A549 (cell line): ENCODE measurements around the gene MAFG. TPM values are rescaled to one million over a fixed set of nuclear protein-coding genes. Genes with fewer than 3 reads are reported as not detected.

Source experiments
- ATAC-seq, 2 experiments: fragments of 200-7000 bp in 1 of 2; fragments of >200 bp in 1 of 2; cut with Nextera tagmentation in 1 of 2; cut with Tn5 transposase in 1 of 2; 3 replicates each; pipeline versions ENCODE4 v1.8.0 to v1.9.1; 2018 to 2020; ENCODE audit warnings: mild to moderate bottlenecking in 1 of 2, moderate library complexity in 1 of 2
- CTCF ChIA-PET: fragments of 300-600 bp; sonication (Branson Sonifier 250); formaldehyde crosslinking; extraction: SDS; loops from one replicate; lab custom pipeline; 2021; ENCODE audit warnings: antibody characterized with exemption, inconsistent platforms; lab: Yijun Ruan, JAX
- POLR2A ChIA-PET: fragments of 350-600 bp; formaldehyde crosslinking; extraction: SDS; loops from one replicate; lab custom pipeline; 2021; ENCODE audit warnings: antibody characterized with exemption, inconsistent platforms; lab: Yijun Ruan, JAX
- DNase-seq, 2 experiments: peaks; one replicate each; pipeline versions ENCODE4 v3.0.0 to v3.0.0-alpha.2; 2011 to 2016; ENCODE audit warnings: low read depth in 1 of 2, low spot score in 1 of 2
- FAIRE-seq: peaks from 2 replicates; lab custom pipeline; 2011; peaks lifted over from hg19 to GRCh38; lab: Jason Lieb, UNC
- H3K27ac ChIP-seq, 2 experiments: fragments of >200 bp; sonication (Bioruptor Twin); formaldehyde crosslinking; 3 replicates each; pipeline ENCODE4 v1.5.1; 2016 to 2017
- H3K4me1 ChIP-seq: fragments of >200 bp; sonication (Bioruptor Twin); formaldehyde crosslinking; 3 replicates; pipeline ENCODE4 v1.6.1; 2016
- H3K4me2 ChIP-seq: fragments of >200 bp; sonication (Bioruptor Twin); formaldehyde crosslinking; 3 replicates; pipeline ENCODE4 v1.6.1; 2016
- H3K4me3 ChIP-seq: fragments of >200 bp; sonication (Bioruptor Twin); formaldehyde crosslinking; 3 replicates; pipeline ENCODE4 v1.5.1; 2016
- H3K9me3 ChIP-seq: fragments of >200 bp; sonication (Bioruptor Twin); formaldehyde crosslinking; 3 replicates; pipeline ENCODE4 v1.6.1; 2016
- BHLHE40 ChIP-seq: IDR thresholded peaks from 2 replicates; pipeline ENCODE4 v1.6.1; 2012; ENCODE audit warnings: low read depth, low read length, inconsistent platforms
- CBX8 ChIP-seq: fragments of 200-600 bp; sonication (generic); IDR thresholded peaks from 2 replicates; pipeline ENCODE4 v1.6.1; 2016
- CHD4 ChIP-seq: fragments of 200-600 bp; sonication (generic); IDR thresholded peaks from 2 replicates; pipeline ENCODE4 v1.6.1; 2016; ENCODE audit warnings: antibody characterized with exemption, mild to moderate bottlenecking, borderline replicate concordance
- CTCF ChIP-seq: fragments of >200 bp; sonication (Bioruptor Twin); formaldehyde crosslinking; IDR thresholded peaks from 3 replicates; pipeline ENCODE4 v1.5.1; 2016
- EHF ChIP-seq: fragments of 250-450 bp; sonication (Bioruptor Pico); IDR thresholded peaks from 2 replicates; pipeline ENCODE4 v1.5.0; 2020; ENCODE audit warnings: mild to moderate bottlenecking
- ELK1 ChIP-seq: fragments of 150-350 bp; IDR thresholded peaks from 2 replicates; pipeline ENCODE4 v1.6.1; 2014; ENCODE audit warnings: low read depth, mild to moderate bottlenecking, low read length
- FOXS1 ChIP-seq: fragments of 250-450 bp; sonication (Bioruptor Pico); IDR thresholded peaks from 2 replicates; pipeline ENCODE4 v1.5.0; 2020; ENCODE audit warnings: mild to moderate bottlenecking, moderate library complexity
- HMGXB4 ChIP-seq: fragments of 250-450 bp; sonication (Bioruptor Pico); IDR thresholded peaks from 2 replicates; pipeline ENCODE4 v1.5.0; 2021; ENCODE audit warnings: mild to moderate bottlenecking, moderate library complexity, borderline replicate concordance
- HOXA7 ChIP-seq: fragments of 250-450 bp; sonication (Bioruptor Pico); IDR thresholded peaks from 2 replicates; pipeline ENCODE4 v1.5.0; 2020; ENCODE audit warnings: mild to moderate bottlenecking, moderate library complexity
- MAX ChIP-seq: IDR thresholded peaks from 2 replicates; pipeline ENCODE4 v1.6.1; 2012
- PBX3 ChIP-seq: IDR thresholded peaks from 2 replicates; pipeline ENCODE4 v1.6.1; 2012
- PHF8 ChIP-seq: fragments of 200-600 bp; sonication (generic); IDR thresholded peaks from 2 replicates; pipeline ENCODE4 v1.6.1; 2016; ENCODE audit warnings: low read depth, mild to moderate bottlenecking, antibody characterized with exemption, moderate library complexity, borderline replicate concordance
- RARB ChIP-seq: fragments of 250-450 bp; sonication (Bioruptor Pico); IDR thresholded peaks from 2 replicates; pipeline ENCODE4 v1.8.0; 2021; ENCODE audit warnings: mild to moderate bottlenecking, moderate library complexity
- RNF2 ChIP-seq: fragments of 200-600 bp; sonication (generic); IDR thresholded peaks from 2 replicates; pipeline ENCODE4 v1.6.1; 2016; ENCODE audit warnings: low read depth, mild to moderate bottlenecking, antibody characterized with exemption, moderate library complexity, borderline replicate concordance
- USF2 ChIP-seq: fragments of 450-650 bp; IDR thresholded peaks from 2 replicates; pipeline ENCODE4 v1.6.1; 2014; ENCODE audit warnings: antibody characterized with exemption
- ZSCAN20 ChIP-seq: fragments of 250-450 bp; sonication (Bioruptor Pico); IDR thresholded peaks from 2 replicates; pipeline ENCODE4 v1.8.0; 2022; ENCODE audit warnings: mild to moderate bottlenecking, moderate library complexity
- WGBS: methylation state at CpG from one replicate; pipeline ENCODE4 v1.1.6; 2017; ENCODE audit errors: missing lambda C conversion rate; 5-methylcytosine and 5-hydroxymethylcytosine counted together
- polyA plus RNA-seq, 4 experiments: library from polyadenylated mRNA; depleted of rRNA in 3 of 4; stranded (reverse); fragments of >200 nt; fragmentation: RNase III in 1 of 4; extraction: RNeasy Plus Mini Kit Qiagen cat#74134 plus additional on column Dnase treatment in 1 of 4; gene quantifications; 2 replicates in 3 of 4; 3 replicates in 1 of 4; pipeline ENCODE4 v1.2.3, GENCODE V29; 2011 to 2017

Gene MAFG
- polyA plus RNA-seq, 2 of the 4 experiments (the other 2 are of a cell fraction): 47.9 to 57.9 TPM

GRCh38 chr17:81884520-81884919 lies 43.0 kb downstream of the MAFG start:
- CTCF ChIA-PET: interaction anchor here (1.2 to 11.2 kb wide), 3 partner anchors 9 to 32 kb away, joined by 4 to 126 read pairs (median 6); partner anchors contain the start of gene ARHGDIA
- ATAC-seq: peak; percentile 32 to 58; a peak in 5 of 6 replicates

GRCh38 chr17:81879121-81879520 lies 48.4 kb downstream of the MAFG start:
- no peaks in the 10 kb centered on the region for H3K9me3 ChIP-seq
- CTCF ChIA-PET: interaction anchor here (0.9 to 11.2 kb wide), 4 partner anchors 8 to 48 kb away, joined by 3 to 126 read pairs (median 4); partner anchors contain the start of genes ARHGDIA and MAFG
- FAIRE-seq: no peak
- no peak for DNase-seq
- no peak overlapping the region for H3K4me3 ChIP-seq
- TF ChIP-seq EHF (CRISPR knock-in tag) (no peak), ZSCAN20 (CRISPR knock-in tag) (no peak), ELK1 (no peak), CTCF (no peak), RARB (CRISPR knock-in tag) (no peak)
- POLR2A ChIA-PET: interaction anchor here (1.3 kb wide), 1 partner anchor 9 kb away, joined by 3 read pairs; no protein-coding TSS in a partner anchor
- H3K27ac ChIP-seq: no peak overlapping the region
- ATAC-seq: peak; percentile 12 to 63; a peak in 1 of 6 replicates
- 87% methylated on average over 5 of the region's 5 CpGs for WGBS
- H3K4me2 ChIP-seq: no peak overlapping the region
- peaks cover 6% of the 10 kb centered on the region; the same call in 1 of the 3 replicates for H3K4me1 ChIP-seq

More at GRCh38 chr17:81884520-81884919, 43.0 kb downstream of the MAFG start:
- Histone ChIP-seq H3K4me2 (no peak overlapping the region), H3K4me3 (no peak overlapping the region), H3K9me3 (no peaks in the 10 kb centered on the region), H3K4me1 (peaks cover 11% of the 10 kb centered on the region), H3K27ac (no peak overlapping the region)
- WGBS: 91% methylated on average over 11 of the region's 11 CpGs
- POLR2A ChIA-PET: no interaction called here
- FAIRE-seq: no peak
- TF ChIP-seq CHD4 (no peak), CBX8 (no peak), HOXA7 (no peak), USF2 (peak; percentile 2; the same call in 1 of the 2 replicates), MAX (no peak), FOXS1 (CRISPR knock-in tag) (no peak), BHLHE40 (no peak), PHF8 (no peak)
- DNase-seq: no peak

GRCh38 chr17:81878294-81878693 lies 49.2 kb downstream of the MAFG start:
- Histone ChIP-seq H3K4me3 (no peak overlapping the region), H3K9me3 (no peaks in the 10 kb centered on the region), H3K4me2 (no peak overlapping the region), H3K4me1 (peaks cover 6% of the 10 kb centered on the region; the same call in 1 of the 3 replicates), H3K27ac (no peak overlapping the region)
- ChIA-PET POLR2A (no interaction called here), CTCF (interaction anchor here (11.2 kb wide), 1 partner anchor 7 kb away, joined by 126 read pairs; the partner anchor contains the start of gene ARHGDIA)
- no peak for FAIRE-seq
- TF ChIP-seq HMGXB4 (CRISPR knock-in tag): no peak
- no peak for TF ChIP-seq EHF (CRISPR knock-in tag)
- TF ChIP-seq RNF2: no peak
- no peak for TF ChIP-seq PBX3
- 72% methylated on average over 3 of the region's 3 CpGs for WGBS
- no peak for DNase-seq
- ATAC-seq: no peak
